Astrocyte (in vitro differentiated cells and primary cell): ENCODE measurements around the gene HCRTR1. TPM values are rescaled to one million over a fixed set of nuclear protein-coding genes. Genes with fewer than 3 reads are reported as not detected.

Experiments used
- DNase-seq: peaks from one replicate; pipeline ENCODE4 v3.0.0-alpha.2; 2010; ENCODE audit warnings: low read depth
- FAIRE-seq: peaks from 2 replicates; lab custom pipeline; 2011; peaks lifted over from hg19 to GRCh38; lab: Jason Lieb, UNC
- H2AFZ ChIP-seq: 2 replicates; pipeline ENCODE4 v1.6.0; 2012; ENCODE audit warnings: low read depth, low read length, inconsistent platforms
- H3K27ac ChIP-seq: 2 replicates; pipeline ENCODE4 v1.5.1; 2011; ENCODE audit warnings: low read depth, low read length, inconsistent platforms
- H3K27me3 ChIP-seq: 2 replicates; pipeline ENCODE4 v1.6.0; 2011; ENCODE audit warnings: low read length, inconsistent platforms; ENCODE audit not compliant: insufficient read depth
- H3K36me3 ChIP-seq: 2 replicates; pipeline ENCODE4 v1.5.1; 2011; ENCODE audit warnings: low read length, inconsistent platforms; ENCODE audit not compliant: insufficient read depth
- H3K4me1 ChIP-seq: 2 replicates; pipeline ENCODE4 v1.5.1; 2011; ENCODE audit warnings: low read length, inconsistent platforms; ENCODE audit not compliant: insufficient read depth
- H3K4me2 ChIP-seq: 2 replicates; pipeline ENCODE4 v1.6.0; 2012; ENCODE audit warnings: low read length, inconsistent platforms
- H3K4me3 ChIP-seq: 2 replicates; pipeline ENCODE4 v1.5.1; 2011; ENCODE audit warnings: low read depth, mild to moderate bottlenecking, low read length, inconsistent platforms; ENCODE audit not compliant: insufficient read depth
- H3K79me2 ChIP-seq: 2 replicates; pipeline ENCODE4 v1.6.0; 2012; ENCODE audit warnings: mild to moderate bottlenecking, low read length, inconsistent platforms; ENCODE audit not compliant: insufficient read depth
- H3K9ac ChIP-seq: 2 replicates; pipeline ENCODE4 v1.6.0; 2012; ENCODE audit warnings: mild to moderate bottlenecking, low read length, inconsistent platforms
- H3K9me3 ChIP-seq: 2 replicates; pipeline ENCODE4 v1.5.1; 2012; ENCODE audit warnings: low read depth, mild to moderate bottlenecking, low read length, inconsistent platforms; ENCODE audit not compliant: insufficient read depth
- H4K20me1 ChIP-seq: 2 replicates; pipeline ENCODE4 v1.6.0; 2012; ENCODE audit warnings: low read length, inconsistent platforms; ENCODE audit not compliant: insufficient read depth
- H3K27ac Mint-ChIP-seq: one replicate; pipeline ENCODE4 v1.8.0; 2021; ENCODE audit warnings: mild to moderate bottlenecking, mixed read lengths; ENCODE audit not compliant: unreplicated experiment
- H3K27me3 Mint-ChIP-seq: one replicate; pipeline ENCODE4 v1.8.0; 2021; ENCODE audit warnings: low read depth, mixed read lengths; ENCODE audit not compliant: unreplicated experiment
- H3K36me3 Mint-ChIP-seq: one replicate; pipeline ENCODE4 v1.8.0; 2021; ENCODE audit warnings: low read depth, mixed read lengths; ENCODE audit not compliant: unreplicated experiment
- H3K4me1 Mint-ChIP-seq: one replicate; pipeline ENCODE4 v1.8.0; 2021; ENCODE audit warnings: low read depth, mixed read lengths; ENCODE audit not compliant: unreplicated experiment
- H3K4me3 Mint-ChIP-seq: one replicate; pipeline ENCODE4 v1.8.0; 2021; ENCODE audit warnings: mild to moderate bottlenecking, moderate library complexity, mixed read lengths; ENCODE audit not compliant: unreplicated experiment
- H3K9me3 Mint-ChIP-seq: one replicate; pipeline ENCODE4 v1.8.0; 2021; ENCODE audit warnings: mild to moderate bottlenecking, mixed read lengths; ENCODE audit not compliant: unreplicated experiment
- EZH2 ChIP-seq: IDR thresholded peaks from 2 replicates; pipeline ENCODE4 v1.6.1; 2012; ENCODE audit warnings: mild to moderate bottlenecking, low read length, inconsistent platforms; ENCODE audit not compliant: insufficient read depth
- total RNA-seq: library from RNA; stranded (reverse); gene quantifications from 2 replicates; pipeline ENCODE4 v1.2.1, GENCODE V29; 2021
- TF ChIP-seq, protein P1 (sequence below): IDR thresholded peaks from 2 replicates; pipeline ENCODE4 v1.5.1; 2011; ENCODE audit warnings: low read depth, mild to moderate bottlenecking, inconsistent platforms, low read length, moderate library complexity; ENCODE audit not compliant: insufficient read depth

Gene HCRTR1
- total RNA-seq, 1 donor from 2014 or later: not detected

DNA sequence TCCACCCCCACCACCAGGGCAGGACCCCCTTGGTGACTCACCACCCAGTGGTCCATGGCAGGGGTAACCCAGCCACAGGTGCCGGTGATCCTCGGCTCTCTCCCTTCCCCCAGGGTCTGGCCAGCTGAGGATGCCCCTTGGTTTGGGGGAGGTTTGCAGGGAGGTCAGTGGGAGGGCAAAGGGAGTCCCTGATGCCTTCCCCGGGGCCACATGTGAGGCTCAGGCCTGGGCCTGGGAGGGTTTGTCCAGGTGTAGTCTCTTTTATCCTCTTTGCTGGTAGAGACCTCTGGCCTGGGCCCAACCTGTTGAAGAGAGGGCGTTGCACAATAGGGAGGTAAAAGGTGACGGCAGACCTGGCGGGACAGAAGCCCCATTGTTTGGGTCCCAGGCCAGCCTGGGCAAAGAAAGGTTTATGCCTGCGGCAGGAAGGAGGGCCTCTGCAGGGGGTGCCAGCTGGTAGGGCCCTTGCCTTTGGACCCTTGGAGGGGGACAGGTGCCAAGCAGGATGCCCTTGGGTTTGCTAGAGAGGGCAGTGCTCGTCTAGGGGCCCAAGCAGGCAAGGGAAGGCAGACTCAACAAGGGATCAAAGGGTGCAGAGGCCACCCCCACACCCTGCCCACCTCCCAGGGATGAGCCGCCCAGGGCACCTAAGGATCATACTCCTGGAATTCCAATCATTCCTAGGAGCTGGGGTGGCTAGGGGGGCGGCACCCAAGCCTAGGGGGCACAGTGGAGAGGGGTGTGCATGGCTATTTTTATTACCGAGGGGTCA lies 41.9 kb upstream of the HCRTR1 start:
- no peak overlapping the region for H3K27ac Mint-ChIP-seq
- H3K79me2 ChIP-seq: no peaks in the 10 kb centered on the region
- FAIRE-seq (no peak), DNase-seq (no peak)
- H3K9me3 Mint-ChIP-seq: no peaks in the 10 kb centered on the region
- peaks cover 60% of the 10 kb centered on the region for H3K4me1 ChIP-seq
- H3K4me2 ChIP-seq: peak overlapping the region; percentile 79
- no peak overlapping the region for H3K4me3 Mint-ChIP-seq
- no peak overlapping the region for H3K9ac ChIP-seq
- H3K4me3 ChIP-seq: no peak overlapping the region
- no peaks in the 10 kb centered on the region for H4K20me1 ChIP-seq
- no peaks in the 10 kb centered on the region for H3K36me3 Mint-ChIP-seq
- no peak overlapping the region for H3K27ac ChIP-seq
- H2AFZ ChIP-seq: no peak overlapping the region
- H3K9me3 ChIP-seq: no peaks in the 10 kb centered on the region
- H3K4me1 Mint-ChIP-seq: peaks cover 40% of the 10 kb centered on the region
- no peaks in the 10 kb centered on the region for H3K27me3 ChIP-seq
- H3K36me3 ChIP-seq: no peaks in the 10 kb centered on the region
- TF ChIP-seq EZH2: no peak
- TF ChIP-seq, protein P1, sequence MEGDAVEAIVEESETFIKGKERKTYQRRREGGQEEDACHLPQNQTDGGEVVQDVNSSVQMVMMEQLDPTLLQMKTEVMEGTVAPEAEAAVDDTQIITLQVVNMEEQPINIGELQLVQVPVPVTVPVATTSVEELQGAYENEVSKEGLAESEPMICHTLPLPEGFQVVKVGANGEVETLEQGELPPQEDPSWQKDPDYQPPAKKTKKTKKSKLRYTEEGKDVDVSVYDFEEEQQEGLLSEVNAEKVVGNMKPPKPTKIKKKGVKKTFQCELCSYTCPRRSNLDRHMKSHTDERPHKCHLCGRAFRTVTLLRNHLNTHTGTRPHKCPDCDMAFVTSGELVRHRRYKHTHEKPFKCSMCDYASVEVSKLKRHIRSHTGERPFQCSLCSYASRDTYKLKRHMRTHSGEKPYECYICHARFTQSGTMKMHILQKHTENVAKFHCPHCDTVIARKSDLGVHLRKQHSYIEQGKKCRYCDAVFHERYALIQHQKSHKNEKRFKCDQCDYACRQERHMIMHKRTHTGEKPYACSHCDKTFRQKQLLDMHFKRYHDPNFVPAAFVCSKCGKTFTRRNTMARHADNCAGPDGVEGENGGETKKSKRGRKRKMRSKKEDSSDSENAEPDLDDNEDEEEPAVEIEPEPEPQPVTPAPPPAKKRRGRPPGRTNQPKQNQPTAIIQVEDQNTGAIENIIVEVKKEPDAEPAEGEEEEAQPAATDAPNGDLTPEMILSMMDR: no peak
- H3K27me3 Mint-ChIP-seq: peaks cover 17% of the 10 kb centered on the region

DNA sequence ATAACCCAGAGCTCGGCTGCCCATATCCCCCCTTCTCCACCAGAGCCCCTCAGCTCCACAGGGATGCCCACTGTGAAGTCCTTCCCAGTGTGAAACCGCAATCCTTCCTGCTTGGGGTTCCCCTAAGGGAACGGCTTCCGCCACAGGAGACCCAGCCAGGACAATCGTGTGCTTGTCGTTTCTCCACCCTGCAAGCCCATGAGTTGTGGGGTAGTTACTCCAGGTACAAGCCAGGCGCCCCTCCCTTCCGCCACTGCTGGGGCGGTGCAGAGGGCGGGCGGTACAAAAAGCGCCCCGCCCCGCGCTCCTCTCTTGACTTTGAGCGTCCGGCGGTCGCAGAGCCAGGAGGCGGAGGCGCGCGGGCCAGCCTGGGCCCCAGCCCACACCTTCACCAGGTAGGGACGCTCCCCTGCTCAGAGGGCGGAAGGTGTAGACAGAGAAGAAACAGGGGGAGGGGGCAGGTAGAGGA lies 41.3 kb upstream of the HCRTR1 start, which contains the start of gene TINAGL1:
TINAGL1 (plus strand) TSS at position 315 of the 469 bp plus-strand sequence. CDS start 634 bp downstream, outside the sequence.
- H3K79me2 ChIP-seq: no peaks in the 10 kb centered on the region
- H3K36me3 Mint-ChIP-seq: no peaks in the 10 kb centered on the region
- H3K27me3 Mint-ChIP-seq: peaks cover 16% of the 10 kb centered on the region
- peaks cover 38% of the 10 kb centered on the region for H3K4me1 Mint-ChIP-seq
- no peak within 1 kb of the TSS for H3K27ac Mint-ChIP-seq
- H3K27ac ChIP-seq: no peak within 1 kb of the TSS
- peaks cover 60% of the 10 kb centered on the region for H3K4me1 ChIP-seq
- peak within 1 kb of the TSS; percentile 79 for H3K4me2 ChIP-seq
- peak within 1 kb of the TSS; percentile 16 for H3K4me3 Mint-ChIP-seq
- no peaks in the 10 kb centered on the region for H3K27me3 ChIP-seq
- no peaks in the 10 kb centered on the region for H4K20me1 ChIP-seq
- peak within 1 kb of the TSS; percentile 29 for H2AFZ ChIP-seq
- H3K36me3 ChIP-seq: no peaks in the 10 kb centered on the region
- peak within 1 kb of the TSS; percentile 10 for H3K9ac ChIP-seq
- TF ChIP-seq EZH2: no peak
- TF ChIP-seq, protein P1: no peak
- H3K9me3 Mint-ChIP-seq: no peaks in the 10 kb centered on the region
- no peaks in the 10 kb centered on the region for H3K9me3 ChIP-seq
- H3K4me3 ChIP-seq: peak within 1 kb of the TSS; percentile 24
- DNase-seq (no peak), FAIRE-seq (no peak)
